OCI-LY3 (cell line): ENCODE measurements around the gene ARHGAP10.
A peak's percentile ranks its signal among the peaks of the same experiment; 100 is the strongest.

Experiments
- H2AFZ ChIP-seq: fragments of 200-600, 300-600 bp; shearing (Covaris generic); 2 replicates; pipeline ENCODE4 v1.6.0; 2014; ENCODE audit warnings: antibody characterized with exemption, low read depth, low read length
- H3K27ac ChIP-seq: fragments of 200-600, 300-600 bp; sonication (generic); 2 replicates; pipeline ENCODE4 v1.5.1; 2014; ENCODE audit warnings: mild to moderate bottlenecking, low read length, moderate library complexity, mixed read lengths
- H3K27me3 ChIP-seq: fragments of 200-600, 300-600 bp; sonication (generic); 2 replicates; pipeline ENCODE4 v1.6.1; 2014; ENCODE audit warnings: low read depth, low read length, mixed read lengths
- H3K36me3 ChIP-seq: fragments of 200-600, 300-600 bp; sonication (generic); replicated peaks from 2 replicates; pipeline ENCODE3; 2014; ENCODE audit warnings: low read depth, low read length, mixed read lengths
- H3K4me1 ChIP-seq: fragments of 300-600, 200-600 bp; sonication (generic); 2 replicates; pipeline ENCODE4 v1.6.1; 2014; ENCODE audit warnings: low read length, mixed read lengths
- H3K4me2 ChIP-seq: fragments of 200-600, 300-600 bp; sonication (generic); 2 replicates; pipeline ENCODE4 v1.6.1; 2014; ENCODE audit warnings: low read length, mixed read lengths
- H3K4me3 ChIP-seq: fragments of 300-600, 200-600 bp; sonication (generic); 2 replicates; pipeline ENCODE4 v1.5.1; 2014; ENCODE audit warnings: antibody characterized with exemption, mild to moderate bottlenecking, low read length, moderate library complexity
- H3K79me2 ChIP-seq: fragments of 300-600, 200-600 bp; shearing (Covaris generic); 2 replicates; pipeline ENCODE4 v1.6.1; 2014; ENCODE audit warnings: mild to moderate bottlenecking, low read length, mixed read lengths
- H3K9ac ChIP-seq: fragments of 300-600, 200-600 bp; shearing (Covaris generic); 2 replicates; pipeline ENCODE4 v1.6.0; 2014; ENCODE audit warnings: mild to moderate bottlenecking, low read length, moderate library complexity
- H3K9me3 ChIP-seq: fragments of 200-600, 300-600 bp; shearing (Covaris generic); 2 replicates; pipeline ENCODE4 v1.6.1; 2014; ENCODE audit warnings: low read length, mixed read lengths; ENCODE audit not compliant: insufficient read depth
- H4K20me1 ChIP-seq: fragments of 200-600, 300-600 bp; sonication (generic); 2 replicates; pipeline ENCODE4 v1.6.1; 2016; ENCODE audit warnings: low read length, mixed read lengths; ENCODE audit not compliant: insufficient read depth
- CTCF ChIP-seq: fragments of 200-600, 300-600 bp; sonication (generic); IDR thresholded peaks from 2 replicates; pipeline ENCODE4 v1.5.1; 2014; ENCODE audit warnings: antibody characterized with exemption, low read length, low read depth
- EZH2phosphoT487 ChIP-seq: fragments of 200-600 bp; shearing (Covaris generic); IDR thresholded peaks from 2 replicates; pipeline ENCODE4 v1.6.1; 2018; ENCODE audit warnings: antibody characterized with exemption, mixed run types, low read depth

The ARHGAP10 gene

GRCh38 chr4:147938496-147938895 is 206.6 kb downstream of the ARHGAP10 start:
- TF ChIP-seq CTCF, result no peak
- TF ChIP-seq EZH2phosphoT487, result no peak
- Histone ChIP-seq H2AFZ (no peak overlapping the region), H4K20me1 (peaks cover 16% of the 10 kb centered on the region; the same call in 1 of the 2 replicates), H3K27me3 (peaks cover 21% of the 10 kb centered on the region), H3K9me3 (no peaks in the 10 kb centered on the region), H3K4me1 (peaks cover 12% of the 10 kb centered on the region), H3K36me3 (peaks cover 3% of the 10 kb centered on the region), H3K27ac (no peak overlapping the region), H3K79me2 (no peaks in the 10 kb centered on the region), H3K4me3 (no peak overlapping the region), H3K4me2 (no peak overlapping the region), H3K9ac (no peak overlapping the region)

DNA sequence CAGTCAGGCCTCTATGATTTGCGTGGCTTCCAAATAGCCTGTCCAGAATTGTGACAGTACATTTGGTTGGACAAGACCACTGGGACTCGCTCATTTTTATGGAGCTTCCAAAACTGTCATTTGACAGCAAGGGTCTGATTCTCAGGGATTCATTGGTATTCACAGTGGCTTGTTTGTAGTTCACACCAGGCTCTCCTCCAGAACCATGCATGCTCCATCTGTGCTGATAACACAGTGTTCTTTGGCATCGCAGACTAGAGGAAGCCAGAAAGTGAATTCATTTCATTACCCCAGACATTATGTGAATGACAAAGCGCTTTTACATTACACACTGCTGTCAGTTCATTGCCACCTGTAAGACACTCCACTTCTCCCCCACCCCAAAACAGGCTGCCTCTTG is 208.3 kb downstream of the ARHGAP10 start:
- no peaks in the 10 kb centered on the region for H3K9me3 ChIP-seq
- H4K20me1 ChIP-seq, result peaks cover 32% of the 10 kb centered on the region; the same call in 1 of the 2 replicates
- H3K27me3 ChIP-seq, result peaks cover 36% of the 10 kb centered on the region
- no peak overlapping the region for H3K4me3 ChIP-seq
- no peak for TF ChIP-seq EZH2phosphoT487
- TF ChIP-seq CTCF, result no peak
- no peak overlapping the region for H2AFZ ChIP-seq
- H3K9ac ChIP-seq, result no peak overlapping the region
- no peak overlapping the region for H3K4me2 ChIP-seq
- H3K79me2 ChIP-seq, result no peaks in the 10 kb centered on the region
- peaks cover 23% of the 10 kb centered on the region for H3K4me1 ChIP-seq
- peaks cover 7% of the 10 kb centered on the region for H3K36me3 ChIP-seq
- H3K27ac ChIP-seq, result no peak overlapping the region

GRCh38 chr4:147941373-147941772 is 209.5 kb downstream of the ARHGAP10 start:
- Histone ChIP-seq H3K4me3 (no peak overlapping the region), H3K79me2 (no peaks in the 10 kb centered on the region), H3K27me3 (peaks cover 37% of the 10 kb centered on the region), H3K27ac (no peak overlapping the region), H3K36me3 (peaks cover 7% of the 10 kb centered on the region), H3K9me3 (no peaks in the 10 kb centered on the region), H3K9ac (no peak overlapping the region), H4K20me1 (peaks cover 33% of the 10 kb centered on the region; the same call in 1 of the 2 replicates), H2AFZ (no peak overlapping the region), H3K4me2 (no peak overlapping the region), H3K4me1 (peaks cover 23% of the 10 kb centered on the region)
- TF ChIP-seq CTCF (no peak), EZH2phosphoT487 (no peak)

DNA sequence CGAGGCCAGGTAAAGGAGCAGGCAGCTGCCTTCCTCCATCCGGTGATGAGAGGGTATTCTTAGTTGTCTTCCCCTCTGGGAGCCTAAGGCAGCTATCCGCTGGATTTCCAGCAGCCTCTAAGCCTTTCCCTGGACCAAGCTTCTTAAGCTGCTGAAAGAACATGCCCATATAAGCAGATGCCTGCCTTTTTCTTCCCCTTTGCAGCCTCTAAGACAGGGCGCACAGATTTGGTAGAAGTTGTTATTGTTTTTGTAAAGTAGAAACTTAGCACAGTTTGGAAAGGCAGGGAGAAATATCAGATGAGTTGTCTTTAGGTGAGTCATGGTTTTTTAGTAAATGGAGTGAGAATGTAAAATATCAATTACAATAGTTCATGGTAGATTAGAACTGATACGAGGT is 210.8 kb downstream of the ARHGAP10 start:
- peak overlapping the region; percentile 62 for H3K4me2 ChIP-seq
- peaks cover 7% of the 10 kb centered on the region for H3K36me3 ChIP-seq
- peaks cover 33% of the 10 kb centered on the region; the same call in 1 of the 2 replicates for H4K20me1 ChIP-seq
- H3K27me3 ChIP-seq, result peaks cover 37% of the 10 kb centered on the region
- no peaks in the 10 kb centered on the region for H3K79me2 ChIP-seq
- peak overlapping the region; percentile 43 for H3K4me3 ChIP-seq
- H3K9me3 ChIP-seq, result no peaks in the 10 kb centered on the region
- H3K4me1 ChIP-seq, result peaks cover 23% of the 10 kb centered on the region
- no peak overlapping the region for H3K27ac ChIP-seq
- TF ChIP-seq EZH2phosphoT487, result no peak
- no peak for TF ChIP-seq CTCF
- H2AFZ ChIP-seq, result no peak overlapping the region
- H3K9ac ChIP-seq, result no peak overlapping the region
